WERI-Rb-1 (cell line): ENCODE data around the gene RHEB.

Source experiments
- DNase-seq: peaks from one replicate; pipeline ENCODE4 v3.0.0-alpha.2; 2020
- H3K27ac ChIP-seq: fragments of 250-450 bp; sonication (Bioruptor Pico); 2 replicates; pipeline ENCODE4 v1.5.1; 2020; ENCODE audit warnings: mild to moderate bottlenecking, moderate library complexity
- H3K27me3 ChIP-seq: fragments of 250-450 bp; sonication (Bioruptor Pico); 2 replicates; pipeline ENCODE4 v1.5.1; 2021; ENCODE audit warnings: mild to moderate bottlenecking, low read depth, moderate library complexity; ENCODE audit not compliant: insufficient read depth, severe bottlenecking
- H3K36me3 ChIP-seq: fragments of 250-450 bp; sonication (Bioruptor Pico); 2 replicates; pipeline ENCODE4 v1.5.1; 2020; ENCODE audit warnings: mild to moderate bottlenecking, moderate library complexity
- H3K4me3 ChIP-seq: 2 replicates; pipeline ENCODE4 v1.5.1; 2011; ENCODE audit warnings: low read depth, mild to moderate bottlenecking, control low read depth, low read length
- H3K9me3 ChIP-seq: fragments of 250-450 bp; sonication (Bioruptor Pico); 2 replicates; pipeline ENCODE4 v1.5.1; 2021; ENCODE audit warnings: mild to moderate bottlenecking, moderate library complexity; ENCODE audit not compliant: severe bottlenecking
- CTCF ChIP-seq: IDR thresholded peaks from 2 replicates; pipeline ENCODE4 v1.5.1; 2011; ENCODE audit warnings: low read depth, mild to moderate bottlenecking, control low read depth, inconsistent platforms, low read length

RHEB gene

GRCh38 chr7:151420144-151420543 is 99.6 kb downstream of the RHEB start:
- no peak for DNase-seq
- H3K4me3 ChIP-seq = no peak overlapping the region
- no peaks in the 10 kb centered on the region for H3K9me3 ChIP-seq
- H3K36me3 ChIP-seq = no peaks in the 10 kb centered on the region
- no peak for TF ChIP-seq CTCF
- no peaks in the 10 kb centered on the region for H3K27me3 ChIP-seq
- H3K27ac ChIP-seq = no peak overlapping the region; the same call in 1 of the 2 replicates

- Histone ChIP-seq H3K4me3 (no peak overlapping the region), H3K9me3 (no peaks in the 10 kb centered on the region), H3K27ac (no peak overlapping the region), H3K27me3 (no peaks in the 10 kb centered on the region), H3K36me3 (no peaks in the 10 kb centered on the region)
- no peak for DNase-seq
- TF ChIP-seq CTCF = no peak
These were observed 102.8 kb downstream of the RHEB start for GRCh38 chr7:151416941-151417315.

- DNase-seq = no peak
- no peak overlapping the region for H3K4me3 ChIP-seq
- no peak for TF ChIP-seq CTCF
- no peaks in the 10 kb centered on the region for H3K36me3 ChIP-seq
- no peaks in the 10 kb centered on the region for H3K27me3 ChIP-seq
- no peak overlapping the region for H3K27ac ChIP-seq
- H3K9me3 ChIP-seq = no peaks in the 10 kb centered on the region
These were observed 103.4 kb downstream of the RHEB start for GRCh38 chr7:151416112-151416940.
